Suprapubic skin (tissue), 4 donors: ENCODE measurements around the gene NRDE2.

Experiments used
- EP300 ChIP-seq: sonication (generic); formaldehyde crosslinking; IDR thresholded peaks from one replicate; pipeline ENCODE4 v1.6.1; 2017; ENCODE audit warnings: antibody characterized with exemption
- POLR2A ChIP-seq, 2 donors: fragments of 450-650 bp; IDR thresholded peaks; one replicate each; pipeline ENCODE4 v1.6.1; 2017; ENCODE audit warnings: antibody characterized with exemption in 2 of 2, mild to moderate bottlenecking in 2 of 2, moderate library complexity in 2 of 2
- POLR2AphosphoS5 ChIP-seq, 3 donors: sonication (generic); formaldehyde crosslinking; IDR thresholded peaks; one replicate each; pipeline ENCODE4 v1.6.1; 2017; ENCODE audit warnings: antibody characterized with exemption in 3 of 3
- TF ChIP-seq, protein P1 (sequence below), 2 donors: fragments of 200-600 bp in 1 of 2; fragments of 450-650 bp in 1 of 2; sonication (generic) in 1 of 2; IDR thresholded peaks; one replicate each; pipeline ENCODE4 v1.5.1; 2016 to 2019; ENCODE audit warnings: antibody characterized with exemption in 2 of 2, mild to moderate bottlenecking in 1 of 2, moderate library complexity in 1 of 2

DNA sequence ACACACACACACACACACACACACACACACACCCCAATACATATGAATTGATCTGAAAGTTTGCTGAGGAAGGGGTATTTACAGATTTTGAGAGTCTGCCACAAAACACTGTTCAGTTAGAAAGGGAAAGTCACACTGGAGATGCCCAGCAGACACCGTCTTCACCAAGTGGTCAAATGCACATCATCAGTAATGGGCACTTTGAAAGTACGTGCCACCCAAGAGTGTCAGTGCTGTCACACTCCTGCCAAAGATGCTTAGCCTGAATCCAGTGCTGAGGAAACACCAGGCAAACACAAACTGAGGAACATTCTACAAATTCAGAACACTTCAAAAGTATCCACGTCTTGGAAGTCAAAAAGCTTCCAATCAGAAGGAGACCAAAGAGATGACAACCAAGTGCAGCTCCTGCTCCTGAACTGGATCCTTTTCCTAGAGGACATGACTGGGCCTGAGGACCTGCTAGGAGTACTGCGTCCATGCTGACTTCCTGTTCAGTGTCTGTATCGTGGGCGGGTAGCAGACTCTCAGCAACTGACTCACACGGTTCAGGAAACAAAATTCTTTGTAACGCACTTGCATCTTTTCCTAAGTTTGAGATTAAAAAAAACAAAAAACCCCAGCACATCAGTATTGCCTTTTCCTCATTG lies 56.8 kb downstream of the NRDE2 start:
- TF ChIP-seq, protein P1, sequence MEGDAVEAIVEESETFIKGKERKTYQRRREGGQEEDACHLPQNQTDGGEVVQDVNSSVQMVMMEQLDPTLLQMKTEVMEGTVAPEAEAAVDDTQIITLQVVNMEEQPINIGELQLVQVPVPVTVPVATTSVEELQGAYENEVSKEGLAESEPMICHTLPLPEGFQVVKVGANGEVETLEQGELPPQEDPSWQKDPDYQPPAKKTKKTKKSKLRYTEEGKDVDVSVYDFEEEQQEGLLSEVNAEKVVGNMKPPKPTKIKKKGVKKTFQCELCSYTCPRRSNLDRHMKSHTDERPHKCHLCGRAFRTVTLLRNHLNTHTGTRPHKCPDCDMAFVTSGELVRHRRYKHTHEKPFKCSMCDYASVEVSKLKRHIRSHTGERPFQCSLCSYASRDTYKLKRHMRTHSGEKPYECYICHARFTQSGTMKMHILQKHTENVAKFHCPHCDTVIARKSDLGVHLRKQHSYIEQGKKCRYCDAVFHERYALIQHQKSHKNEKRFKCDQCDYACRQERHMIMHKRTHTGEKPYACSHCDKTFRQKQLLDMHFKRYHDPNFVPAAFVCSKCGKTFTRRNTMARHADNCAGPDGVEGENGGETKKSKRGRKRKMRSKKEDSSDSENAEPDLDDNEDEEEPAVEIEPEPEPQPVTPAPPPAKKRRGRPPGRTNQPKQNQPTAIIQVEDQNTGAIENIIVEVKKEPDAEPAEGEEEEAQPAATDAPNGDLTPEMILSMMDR (IDR thresholded peaks at IDR 0.05): no peak
- TF ChIP-seq POLR2AphosphoS5 (IDR thresholded peaks at IDR 0.05) (no peak), POLR2A (IDR thresholded peaks at IDR 0.05) (no peak), EP300 (no peak)
